Nucleus accumbens (tissue), 56 donors: ENCODE measurements around the gene TXNL1.
"Not testable (repeated sequence)": the region's sequence is repeated elsewhere in the genome, so short reads cannot be mapped to it uniquely, and the experiment has no call there.

Experiments used
- DNase-seq, 56 donors: peaks; one replicate each; lab custom pipeline; 2025; lab: John Stamatoyannopoulos, UW

Gene TXNL1

DNA sequence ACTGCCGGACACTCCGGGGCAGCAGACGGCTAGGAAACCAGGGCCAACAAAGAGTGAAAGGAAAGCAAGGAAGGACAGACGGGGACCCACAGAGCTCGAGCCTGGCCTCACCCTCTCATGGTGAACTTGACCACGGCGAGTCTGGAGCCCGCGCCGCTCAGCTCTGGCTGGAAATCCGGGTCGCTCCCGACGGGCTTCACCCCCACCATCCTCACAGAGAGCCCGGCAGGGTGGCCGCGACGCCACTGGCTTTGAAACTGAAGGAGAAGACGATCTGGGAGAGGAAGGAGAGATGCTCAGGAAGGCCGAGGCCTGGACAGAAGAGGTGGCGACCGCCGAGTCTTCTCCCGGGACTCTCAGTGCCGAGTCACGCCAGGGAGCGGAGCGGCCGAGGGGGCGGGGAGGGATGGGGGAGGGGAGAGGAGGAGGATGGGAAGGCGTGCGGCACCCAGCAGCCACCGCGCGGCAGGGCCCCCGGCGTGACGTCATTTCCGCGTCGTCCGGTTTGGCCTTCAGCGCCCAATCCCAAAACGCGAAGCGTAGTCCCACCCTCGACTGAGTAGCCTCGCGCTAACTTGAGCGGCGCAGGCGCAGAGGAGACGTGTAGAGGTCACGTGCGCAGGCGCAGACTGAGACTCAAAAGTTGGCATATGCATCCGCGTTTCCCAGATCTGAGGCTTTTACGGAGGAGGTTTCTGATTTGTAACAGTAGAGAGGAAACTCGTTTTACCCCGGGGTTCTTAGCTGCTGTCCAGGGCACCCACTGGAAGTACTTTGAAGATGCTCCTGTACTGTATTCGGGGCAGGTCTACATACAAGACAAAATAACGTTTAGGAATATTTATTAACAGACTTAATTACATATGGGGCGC is at the start of gene TXNL1:
TSS of gene TXNL1 (minus strand) at position 361 of the 872 bp plus-strand sequence. CDS start at position 209, 152 bp downstream.
- DNase-seq, result peak; percentile 82 to 99 (median 97)

DNA sequence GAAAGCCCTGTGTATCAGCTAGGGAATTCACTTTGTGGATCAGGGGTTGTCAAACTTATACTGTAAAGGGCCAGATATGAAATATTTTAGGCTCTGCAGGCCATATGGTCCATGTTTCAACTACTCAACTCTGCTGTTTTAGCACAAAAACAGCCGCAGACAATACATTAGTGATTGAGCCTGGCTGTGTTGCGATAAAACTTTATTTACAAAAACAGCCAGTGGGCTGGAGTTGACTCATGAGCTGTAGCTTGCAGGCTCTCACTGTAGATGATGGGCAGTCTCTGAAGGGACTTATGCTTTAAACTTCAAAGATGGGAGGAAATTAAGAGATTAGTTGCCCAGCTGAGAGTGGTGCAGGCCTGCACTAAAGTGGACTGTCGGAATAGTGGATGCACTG is 45.9 kb upstream of the TXNL1 start:
- DNase-seq, result no peak

DNA sequence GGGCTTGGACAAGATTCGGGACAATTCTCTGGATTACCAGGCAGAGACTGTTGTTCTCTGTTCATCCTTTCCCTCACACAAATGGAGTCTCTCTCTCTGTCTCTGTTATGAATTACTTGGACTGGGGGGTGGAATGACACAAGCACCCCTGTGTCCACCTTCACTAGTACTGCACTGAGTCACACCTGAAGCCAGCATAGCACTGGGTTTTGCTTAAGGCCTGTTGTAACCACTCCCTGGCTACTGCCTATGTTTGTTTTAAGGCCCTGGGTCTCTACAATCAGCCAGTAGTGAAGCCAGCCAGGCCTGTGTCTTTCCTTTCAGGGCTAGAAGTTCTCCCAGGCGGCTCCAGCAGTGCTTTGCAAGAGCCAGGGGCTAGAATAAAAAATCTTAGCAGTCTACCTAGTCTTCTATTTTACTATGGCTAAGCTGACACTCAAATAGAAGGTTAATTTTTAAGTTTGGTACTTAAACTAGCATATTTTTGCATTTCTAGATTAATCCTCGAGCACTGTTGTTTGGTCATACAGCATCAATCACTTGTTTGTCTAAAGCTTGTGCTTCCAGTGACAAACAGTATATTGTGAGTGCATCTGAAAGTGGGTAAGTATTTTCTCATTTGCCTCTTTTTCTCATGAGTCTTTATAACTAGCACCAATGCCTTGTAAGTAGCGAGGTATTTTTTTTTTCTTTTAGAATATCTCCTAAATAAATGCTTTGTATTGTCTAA is 40.6 kb upstream of the TXNL1 start:
- peak in 7 of 56 donors; percentile 3 to 21 (median 4) for DNase-seq

DNA sequence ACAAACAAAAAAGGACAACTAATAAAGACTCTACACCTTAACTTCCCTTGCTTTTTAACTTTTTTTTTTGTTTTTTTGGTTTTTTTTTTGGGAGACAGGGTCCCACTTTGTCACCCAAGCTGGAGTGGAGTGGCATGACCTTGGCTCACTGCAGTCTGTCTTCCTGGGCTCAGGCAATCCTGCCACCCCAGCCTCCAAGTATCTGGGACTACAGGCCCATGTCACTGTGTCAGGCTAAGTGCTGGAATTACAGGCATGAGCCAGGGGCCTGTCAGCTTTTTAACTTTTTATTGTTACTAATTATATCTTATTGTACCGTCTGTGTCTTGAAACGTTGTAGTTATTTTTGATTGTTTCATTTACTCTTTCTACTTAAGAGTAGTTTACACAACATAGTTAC is 38.2 kb upstream of the TXNL1 start:
- DNase-seq, result no peak

DNA sequence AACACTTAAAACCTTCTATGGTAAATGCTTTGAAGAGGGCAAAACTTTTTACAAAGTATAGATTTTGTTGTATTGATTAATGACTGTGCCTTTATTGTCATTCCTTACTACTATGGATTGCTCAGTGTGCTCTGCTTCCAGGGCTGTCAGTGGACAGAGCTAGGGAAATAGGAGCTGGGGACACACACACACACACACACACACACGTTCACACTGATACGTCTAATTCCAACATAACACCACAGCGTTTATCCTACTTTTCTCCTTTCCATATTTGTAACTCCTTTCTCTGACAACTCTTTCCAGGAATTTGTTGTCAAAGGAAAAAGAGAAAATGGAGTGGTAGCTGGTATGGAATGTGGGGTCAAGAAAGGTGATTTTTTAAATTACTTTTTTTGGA is 34.6 kb upstream of the TXNL1 start:
- no peak for DNase-seq

DNA sequence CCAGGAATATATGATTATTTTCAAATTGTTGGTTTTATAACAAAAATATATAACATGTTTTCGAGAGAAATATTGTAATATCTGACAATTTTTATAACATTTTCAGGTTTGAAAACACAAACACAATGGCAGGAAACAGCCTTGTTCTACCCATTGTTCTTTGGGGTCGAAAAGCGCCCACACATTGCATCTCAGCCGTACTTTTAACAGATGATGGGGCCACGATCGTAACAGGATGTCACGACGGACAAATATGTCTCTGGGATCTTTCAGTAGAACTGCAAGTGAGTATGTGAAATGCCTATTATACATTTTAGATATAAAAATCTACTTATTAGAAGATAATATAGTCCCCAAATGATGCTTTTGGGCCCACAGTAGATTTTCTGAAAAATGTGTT is 34.0 kb upstream of the TXNL1 start:
- DNase-seq, result no peak

DNA sequence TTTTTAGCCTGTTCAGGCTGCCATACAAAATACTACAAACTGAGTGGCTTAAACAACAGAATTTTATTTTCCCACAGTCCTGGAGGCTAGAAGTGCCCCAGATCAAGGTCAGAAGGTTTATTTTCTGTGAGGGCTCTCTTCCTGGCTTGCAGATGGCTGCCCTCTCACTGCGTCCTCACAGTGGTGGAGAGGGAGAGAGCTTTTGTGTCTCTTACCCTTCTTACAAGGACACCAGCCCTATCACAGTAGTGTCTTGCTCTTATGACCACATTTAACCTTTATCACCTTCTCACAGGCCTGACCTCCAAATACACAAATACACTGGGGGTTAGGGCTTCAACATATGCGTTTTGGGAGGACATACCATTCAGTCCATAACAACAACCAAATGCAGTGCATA is 24.5 kb upstream of the TXNL1 start:
- DNase-seq, result no peak

DNA sequence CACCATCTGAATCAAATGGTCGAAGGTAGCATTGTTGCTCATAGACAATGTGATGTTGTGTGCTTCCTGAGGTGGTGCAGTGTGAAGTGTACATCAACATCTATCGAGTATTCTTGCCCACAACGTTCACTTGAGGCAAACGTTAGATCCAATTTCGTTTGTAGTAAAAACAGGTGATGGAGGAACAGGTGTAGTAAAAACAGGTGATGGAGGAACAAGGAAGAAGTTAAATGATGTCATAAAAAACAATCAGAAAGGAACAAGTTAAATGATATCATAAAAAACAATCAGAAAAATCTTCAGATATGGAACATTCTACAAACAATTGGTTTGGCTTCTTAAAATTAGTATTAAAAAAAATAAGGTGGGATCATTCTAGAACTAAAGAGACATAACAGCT is 24.1 kb upstream of the TXNL1 start:
- DNase-seq, result no peak

DNA sequence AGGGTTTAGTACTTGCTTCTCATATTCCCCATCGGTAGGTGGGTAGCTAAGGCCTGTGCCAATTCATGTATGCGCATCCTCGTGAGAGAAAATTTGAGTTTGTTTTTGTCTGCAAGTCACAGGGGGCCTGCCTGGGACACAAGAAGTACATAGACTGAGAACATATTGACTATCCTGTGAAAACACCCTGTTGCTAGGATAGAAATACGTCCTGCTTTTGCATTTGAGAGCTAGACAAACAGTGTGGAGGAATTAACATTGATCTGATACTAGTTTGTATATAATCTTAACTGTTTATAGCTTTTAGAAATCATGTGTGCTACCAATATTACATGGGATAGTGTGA is 23.6 kb upstream of the TXNL1 start:
- no peak for DNase-seq

DNA sequence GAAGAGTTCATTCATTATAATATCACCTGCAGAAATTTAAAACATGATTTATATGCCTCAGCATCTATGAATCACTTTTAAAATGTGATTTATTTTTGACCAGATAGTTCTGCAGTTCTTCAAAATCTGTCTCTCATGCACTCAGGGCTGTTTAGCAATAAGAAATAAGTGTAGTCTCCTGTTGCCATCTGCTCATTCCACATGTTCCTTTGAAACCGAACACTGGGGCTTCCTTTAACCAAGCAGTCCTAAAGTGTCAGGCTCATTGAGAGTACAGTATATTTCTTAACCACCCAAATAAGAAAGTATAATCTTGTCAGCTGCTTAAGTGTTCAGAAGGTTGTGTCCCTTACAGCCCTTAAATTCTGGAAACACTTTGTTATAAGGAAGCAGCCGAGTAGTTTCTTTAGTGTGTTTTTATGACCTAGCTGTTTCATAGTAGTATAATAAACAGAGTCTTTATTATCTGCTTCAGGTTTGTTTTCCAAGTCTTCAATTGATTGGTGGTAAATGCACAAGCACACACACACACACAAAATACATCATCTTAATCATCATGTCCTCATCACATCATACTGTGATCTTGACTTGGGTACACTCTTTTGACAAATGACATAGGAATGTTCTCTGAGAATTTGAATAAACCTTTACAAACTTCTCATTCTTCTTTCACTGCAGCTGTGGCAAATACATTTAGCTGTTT is 23.1 kb upstream of the TXNL1 start:
- no peak for DNase-seq

DNA sequence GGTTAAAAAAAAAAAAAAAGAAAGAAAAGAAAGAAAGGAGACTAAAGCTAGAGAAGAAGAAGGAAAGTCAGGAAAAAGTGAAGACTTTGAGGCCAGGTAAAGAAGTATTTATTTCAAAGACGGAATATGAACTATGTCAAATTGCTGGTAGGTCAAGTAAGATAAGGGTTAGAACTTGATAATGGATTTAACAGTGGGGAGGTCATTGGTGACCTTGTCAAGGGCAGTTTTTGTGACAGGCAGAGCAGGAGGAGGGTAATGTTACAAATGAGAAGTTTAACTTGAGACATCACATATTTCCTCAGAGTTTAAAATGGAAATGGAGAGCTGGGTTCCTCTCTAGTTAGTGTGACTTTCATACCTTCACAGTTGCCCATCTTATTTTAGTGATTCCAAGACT is 22.3 kb upstream of the TXNL1 start:
- no peak for DNase-seq

DNA sequence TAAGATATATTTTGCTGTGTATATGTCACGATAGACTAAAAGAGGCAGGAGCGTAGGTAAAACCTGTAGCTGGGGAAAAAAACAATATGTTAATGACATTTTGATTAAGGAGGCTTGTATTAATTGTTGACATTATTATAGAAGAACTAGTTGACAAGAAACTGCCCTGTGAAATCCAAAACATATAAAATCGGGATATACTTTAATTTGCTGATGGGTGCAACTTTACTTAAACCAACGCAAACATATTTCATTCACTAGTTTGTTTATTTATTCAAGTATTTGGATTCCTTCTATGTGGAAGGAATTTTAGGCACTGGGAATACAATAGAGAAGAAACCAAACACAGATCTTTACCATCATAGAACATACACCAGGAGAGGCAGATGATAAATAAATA is 20.7 kb upstream of the TXNL1 start:
- DNase-seq, result no peak

DNA sequence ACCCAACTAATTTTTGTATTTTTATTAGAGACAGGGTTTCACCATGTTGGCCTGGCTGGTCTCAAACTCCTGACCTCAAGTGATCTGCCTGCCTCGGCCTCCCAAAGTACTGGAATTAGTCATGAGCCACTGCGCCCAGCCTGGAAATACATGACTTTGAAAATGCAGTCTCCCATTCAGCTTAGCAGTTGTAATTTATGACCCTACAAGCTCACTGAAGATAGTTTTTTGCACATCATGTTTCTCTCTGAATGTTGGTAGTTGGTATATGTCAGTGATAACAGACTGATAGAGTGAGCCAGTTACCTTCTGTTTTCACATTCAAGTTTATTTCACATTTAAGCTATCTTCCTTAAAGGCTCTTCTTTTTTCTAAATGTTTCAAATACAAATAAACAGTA is 19.9 kb upstream of the TXNL1 start:
- DNase-seq, result no peak

DNA sequence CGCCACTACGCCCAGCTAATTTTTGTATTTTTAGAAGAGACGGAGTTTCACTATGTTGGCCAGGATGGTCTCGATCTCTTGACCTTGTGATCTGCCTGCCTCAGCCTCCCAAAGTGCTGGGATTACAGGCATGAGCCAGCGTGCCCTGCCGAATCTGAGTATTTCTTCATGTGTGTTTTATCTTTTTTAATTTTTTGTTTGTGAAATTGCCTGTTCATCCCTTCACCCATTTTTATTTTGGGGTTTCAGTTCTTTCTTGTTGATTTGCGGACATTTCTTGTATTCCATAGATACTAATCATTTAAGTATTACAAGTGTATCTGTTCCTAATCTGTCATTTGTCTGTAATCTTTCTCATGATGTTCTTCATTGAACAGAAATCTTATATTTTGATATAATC is 15.9 kb upstream of the TXNL1 start:
- not testable (repeated sequence) for DNase-seq

DNA sequence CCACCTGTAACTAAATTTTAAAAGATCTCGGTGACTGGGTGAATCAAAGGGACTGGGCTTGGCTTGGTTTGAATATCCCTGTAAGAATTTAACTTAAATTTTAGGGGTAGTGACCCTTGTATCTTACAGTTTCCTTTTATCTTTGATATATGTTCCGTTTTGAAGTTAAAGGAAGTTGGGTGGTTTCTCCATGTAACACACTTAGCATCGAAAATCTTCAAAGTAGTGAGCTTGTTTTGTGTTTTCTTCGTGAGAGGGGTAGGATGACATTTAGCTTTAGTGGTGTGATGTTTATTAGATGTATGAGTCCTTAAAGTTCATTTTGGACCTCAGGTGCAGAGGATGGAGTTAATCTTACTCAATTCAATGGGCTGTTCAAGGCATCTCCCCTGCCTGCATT is 14.4 kb upstream of the TXNL1 start:
- no peak for DNase-seq

DNA sequence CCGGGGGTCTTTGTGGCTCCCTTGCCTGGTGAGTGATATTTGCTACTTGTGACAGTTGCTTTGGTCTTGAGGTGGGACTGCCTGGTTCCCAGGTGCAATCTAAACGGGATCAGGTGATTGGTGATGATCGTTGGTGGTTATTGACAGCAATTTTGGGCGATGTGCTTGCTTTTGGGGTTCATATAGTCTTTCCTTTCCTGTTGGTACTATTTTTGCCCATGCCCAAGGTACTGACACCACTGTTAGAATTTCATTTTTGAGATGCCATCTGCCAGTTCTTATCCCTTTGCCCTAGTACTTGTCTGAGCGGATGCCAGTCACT is 13.3 kb upstream of the TXNL1 start:
- DNase-seq, result peak in 2 of 56 donors; percentile 37 to 57

DNA sequence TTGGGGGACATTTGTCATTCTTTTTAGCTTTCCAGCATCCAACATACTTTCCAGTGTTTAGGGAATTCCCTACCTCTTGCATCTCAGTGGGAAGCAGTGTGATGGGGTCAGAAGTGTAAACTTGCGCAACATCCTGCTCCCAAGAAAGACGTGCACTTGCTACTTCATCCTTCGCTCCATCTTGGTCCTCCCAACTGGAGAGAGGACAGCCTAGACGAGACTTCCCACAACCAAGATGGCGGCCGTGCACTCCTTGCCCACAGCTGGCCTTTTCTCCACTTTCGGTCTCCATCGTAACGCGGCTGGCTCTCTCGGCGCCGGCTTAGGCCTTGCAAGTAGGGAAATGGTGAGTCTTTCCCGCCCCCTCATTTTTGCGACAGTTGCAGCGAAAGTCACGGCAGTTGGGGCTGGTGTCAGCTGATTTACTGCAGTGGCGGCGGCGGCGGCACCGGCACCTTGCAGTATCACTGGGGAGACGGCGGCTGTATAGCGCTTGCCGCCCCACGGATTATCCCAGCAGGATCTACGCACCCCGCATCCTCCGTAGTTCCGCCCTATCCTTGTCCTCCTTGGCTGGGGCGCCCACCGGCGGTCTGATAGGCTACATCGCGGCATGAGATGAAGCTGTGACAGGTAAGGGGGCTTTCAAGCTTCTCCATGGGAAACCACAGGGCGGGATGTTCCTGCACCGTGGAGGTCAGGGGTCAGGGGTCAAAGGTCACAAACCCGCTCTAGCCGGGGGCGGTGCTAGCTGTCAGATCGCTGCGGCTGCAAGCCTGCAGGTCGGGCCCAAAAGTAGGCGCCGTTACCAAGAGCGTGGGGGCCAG is 12.8 kb upstream of the TXNL1 start, which contains the start of gene WDR7:
TSS of gene WDR7 (plus strand) at position 416 of the 827 bp plus-strand sequence. CDS start 21,157 bp downstream, outside the sequence.
- peak; percentile 44 to 99 (median 96) for DNase-seq

DNA sequence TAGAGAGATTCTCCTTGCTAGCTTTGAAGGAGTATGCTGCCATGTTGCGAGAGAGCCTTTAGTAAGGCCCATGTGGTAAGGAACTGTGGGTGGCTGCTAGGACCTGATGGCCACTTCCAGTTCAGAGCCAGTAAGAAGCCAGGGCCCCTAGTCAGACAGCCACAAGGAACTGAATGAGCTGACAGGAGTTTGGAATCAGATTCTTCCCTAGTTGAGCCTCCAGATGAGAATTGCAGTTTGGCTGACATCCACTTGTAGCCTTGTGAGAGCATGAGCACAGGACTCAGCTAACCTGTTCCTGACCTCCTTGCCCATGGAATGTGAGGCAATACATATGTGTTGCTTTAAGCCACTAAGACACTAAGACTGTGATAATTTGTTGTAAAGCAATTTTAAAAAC is 11.6 kb upstream of the TXNL1 start:
- DNase-seq, result no peak

DNA sequence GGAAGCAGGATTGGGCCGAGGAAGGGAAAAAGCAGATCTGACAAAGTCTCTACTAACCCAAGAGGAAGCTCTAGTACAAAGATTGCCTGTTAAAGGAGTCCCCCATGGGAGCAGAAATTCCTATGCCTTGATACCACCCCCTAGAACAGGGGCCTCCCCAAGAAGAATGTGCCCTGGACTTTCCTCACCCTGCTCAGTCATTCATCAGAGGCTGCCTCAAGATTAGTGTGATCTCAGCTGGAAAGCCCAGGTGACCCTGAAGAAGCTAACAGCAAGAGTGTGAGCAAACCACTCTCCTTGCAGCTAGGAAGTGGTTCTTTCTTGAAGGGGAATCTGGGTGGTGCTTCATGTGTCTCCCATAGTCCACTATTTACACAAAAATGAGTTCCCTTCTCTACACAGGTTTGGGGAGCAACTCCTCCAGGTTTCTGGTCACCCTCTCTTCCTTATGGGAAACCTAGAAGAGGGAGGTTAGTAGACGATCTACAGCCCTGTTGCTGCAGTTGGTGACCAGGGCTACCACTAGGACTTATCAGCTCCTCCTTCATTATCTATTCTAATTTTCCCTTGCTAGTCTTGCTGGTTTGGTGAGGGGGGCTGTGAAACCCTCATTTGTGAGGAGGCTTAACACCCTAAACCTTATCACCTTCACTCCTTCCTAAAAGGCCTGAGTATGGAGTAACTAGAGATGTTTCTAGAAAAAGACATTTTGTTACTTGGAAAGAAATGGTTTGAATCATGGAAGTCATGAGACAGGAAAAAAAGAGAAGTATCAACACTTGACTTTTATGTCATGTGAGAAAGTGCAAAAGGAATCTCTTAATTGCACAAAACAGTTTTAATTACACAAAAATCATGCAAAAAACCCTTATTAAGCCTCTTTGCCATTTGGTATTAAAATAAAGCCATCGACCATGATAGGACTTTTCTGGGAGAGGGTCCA is 9.8 kb upstream of the TXNL1 start:
- DNase-seq, result no peak
